Measurements from ENCODE around the gene BRINP3. TPM values are rescaled to one million over a fixed set of nuclear protein-coding genes. Genes with fewer than 3 reads are reported as not detected.

The BRINP3 gene
- total RNA-seq, 3 donors from 2014 or later (not counting 1 experiment from before 2014, with no cell fraction given): not detected

GRCh38 chr1:190138702-190139101 is 339.0 kb downstream of the BRINP3 start:
- Mint-ChIP-seq H3K27ac (no peak overlapping the region), H3K27me3 (ENCODE audit: low read depth in 2 of 2) (no peaks in the 10 kb centered on the region), H3K9me3 (peaks cover 12 to 19% of the 10 kb centered on the region in 2 donors), H3K4me3 (no peak overlapping the region), H3K4me1 (no peaks in the 10 kb centered on the region), H3K36me3 (peaks cover 12% of the 10 kb centered on the region)
- 100% methylated on average over 1 of the region's 1 CpG for WGBS (ENCODE audit: insufficient coverage)
- Histone ChIP-seq H3K27ac (ENCODE audit: low read length) (no peak overlapping the region), H3K27me3 (ENCODE audit: control insufficient read depth, insufficient read depth, low read length) (no peaks in the 10 kb centered on the region), H3K9me3 (ENCODE audit: control insufficient read depth, insufficient read depth, low read length) (no peaks in the 10 kb centered on the region), H3K4me1 (ENCODE audit: control insufficient read depth, insufficient read depth, low read length) (no peaks in the 10 kb centered on the region), H3K4me3 (ENCODE audit: low read length) (no peak overlapping the region), H3K36me3 (ENCODE audit: control insufficient read depth, insufficient read depth, low read length) (no peaks in the 10 kb centered on the region)
- no peak for TF ChIP-seq CTCF (IDR thresholded peaks at IDR 0.05)
- intact Hi-C loops (cut with micrococcal nuclease): no loop called here
- no peak for DNase-seq
- no peak for ATAC-seq

GRCh38 chr1:190138266-190138665 is 339.4 kb downstream of the BRINP3 start:
- H3K27me3 Mint-ChIP-seq (ENCODE audit: low read depth in 2 of 2): no peaks in the 10 kb centered on the region
- ATAC-seq (no peak), DNase-seq (no peak)
- H3K27ac Mint-ChIP-seq: no peak overlapping the region
- Histone ChIP-seq H3K27ac (ENCODE audit: low read length) (no peak overlapping the region), H3K27me3 (ENCODE audit: control insufficient read depth, insufficient read depth, low read length) (no peaks in the 10 kb centered on the region), H3K36me3 (ENCODE audit: control insufficient read depth, insufficient read depth, low read length) (no peaks in the 10 kb centered on the region), H3K4me1 (ENCODE audit: control insufficient read depth, insufficient read depth, low read length) (no peaks in the 10 kb centered on the region), H3K4me3 (ENCODE audit: low read length) (no peak overlapping the region), H3K9me3 (ENCODE audit: control insufficient read depth, insufficient read depth, low read length) (no peaks in the 10 kb centered on the region)
- intact Hi-C loops (cut with micrococcal nuclease): no loop called here
- H3K9me3 Mint-ChIP-seq: peaks cover 15 to 24% of the 10 kb centered on the region in 2 donors
- TF ChIP-seq CTCF (IDR thresholded peaks at IDR 0.05): no peak
- no peak overlapping the region for H3K4me3 Mint-ChIP-seq
- H3K4me1 Mint-ChIP-seq: no peaks in the 10 kb centered on the region
- peaks cover 16% of the 10 kb centered on the region for H3K36me3 Mint-ChIP-seq
- WGBS (ENCODE audit: insufficient coverage): 64% methylated on average over 2 of the region's 2 CpGs

- no peak overlapping the region for H3K4me3 ChIP-seq (ENCODE audit: low read length)
- no peak for TF ChIP-seq CTCF (IDR thresholded peaks at IDR 0.05)
- no CpG with 5 or more reads among the region's 1 CpG for WGBS (ENCODE audit: insufficient coverage)
- Mint-ChIP-seq H3K36me3 (peaks cover 8% of the 10 kb centered on the region), H3K4me1 (no peaks in the 10 kb centered on the region), H3K27me3 (ENCODE audit: low read depth in 2 of 2) (no peaks in the 10 kb centered on the region), H3K4me3 (no peak overlapping the region), H3K9me3 (peaks cover 12 to 24% of the 10 kb centered on the region in 2 donors), H3K27ac (no peak overlapping the region)
- no peaks in the 10 kb centered on the region for H3K4me1 ChIP-seq (ENCODE audit: control insufficient read depth, insufficient read depth, low read length)
- H3K36me3 ChIP-seq (ENCODE audit: control insufficient read depth, insufficient read depth, low read length): no peaks in the 10 kb centered on the region
- ATAC-seq (no peak), DNase-seq (no peak)
- intact Hi-C loops (cut with micrococcal nuclease): no loop called here
- H3K9me3 ChIP-seq (ENCODE audit: control insufficient read depth, insufficient read depth, low read length): no peaks in the 10 kb centered on the region
- no peaks in the 10 kb centered on the region for H3K27me3 ChIP-seq (ENCODE audit: control insufficient read depth, insufficient read depth, low read length)
- no peak overlapping the region for H3K27ac ChIP-seq (ENCODE audit: low read length)
Measured at GRCh38 chr1:190129366-190129765, 348.3 kb downstream of the BRINP3 start.

- peaks cover 9 to 16% of the 10 kb centered on the region in 2 donors for H3K9me3 Mint-ChIP-seq
Measured at GRCh38 chr1:190126728-190127127, 350.9 kb downstream of the BRINP3 start.

More at GRCh38 chr1:190126728-190127127, 350.9 kb downstream of the BRINP3 start:
- H3K27ac Mint-ChIP-seq: no peak overlapping the region
- no peak for DNase-seq
- ATAC-seq: no peak
- no peak overlapping the region for H3K4me3 Mint-ChIP-seq
- no peaks in the 10 kb centered on the region for H3K4me1 Mint-ChIP-seq
- Histone ChIP-seq H3K4me3 (ENCODE audit: low read length) (no peak overlapping the region), H3K36me3 (ENCODE audit: control insufficient read depth, insufficient read depth, low read length) (no peaks in the 10 kb centered on the region), H3K9me3 (ENCODE audit: control insufficient read depth, insufficient read depth, low read length) (no peaks in the 10 kb centered on the region), H3K27ac (ENCODE audit: low read length) (no peak overlapping the region), H3K27me3 (ENCODE audit: control insufficient read depth, insufficient read depth, low read length) (no peaks in the 10 kb centered on the region), H3K4me1 (ENCODE audit: control insufficient read depth, insufficient read depth, low read length) (no peaks in the 10 kb centered on the region)
- intact Hi-C loops (cut with micrococcal nuclease): no loop called here
- no peaks in the 10 kb centered on the region for H3K27me3 Mint-ChIP-seq (ENCODE audit: low read depth in 2 of 2)
- no CpG with 5 or more reads among the region's 2 CpGs for WGBS (ENCODE audit: insufficient coverage)
- no peaks in the 10 kb centered on the region for H3K36me3 Mint-ChIP-seq
- no peak for TF ChIP-seq CTCF (IDR thresholded peaks at IDR 0.05)

Measured in natural killer cell (primary cell).